Liver (tissue), 9 donors: ENCODE measurements around the gene DDX1. TPM values are rescaled to one million over a fixed set of nuclear protein-coding genes. Genes with fewer than 3 reads are reported as not detected.

Experiments used
- DNase-seq: peaks from one replicate; pipeline ENCODE4 v3.0.0-alpha.2; 2017; ENCODE audit warnings: low spot score
- H3K27ac ChIP-seq, 2 donors: one replicate each; pipeline ENCODE4 v1.7.0; 2013; ENCODE audit warnings: inconsistent platforms in 2 of 2, low read length in 2 of 2, control low read depth in 1 of 2, low read depth in 1 of 2, mild to moderate bottlenecking in 1 of 2
- H3K27me3 ChIP-seq, 4 donors: one replicate each; pipeline versions ENCODE4 v1.6.1 to v1.7.0; 2013; ENCODE audit warnings: low read length in 3 of 4, inconsistent platforms in 1 of 4, mild to moderate bottlenecking in 1 of 4, moderate library complexity in 1 of 4; ENCODE audit not compliant: control insufficient read depth in 4 of 4, insufficient read depth in 4 of 4
- H3K36me3 ChIP-seq, 4 donors: one replicate each; pipeline versions ENCODE4 v1.6.1 to v1.7.0; 2013; ENCODE audit warnings: low read length in 3 of 4, mild to moderate bottlenecking in 3 of 4, low read depth in 1 of 4, moderate library complexity in 1 of 4; ENCODE audit not compliant: control insufficient read depth in 4 of 4, insufficient read depth in 3 of 4
- H3K4me1 ChIP-seq, 4 donors: one replicate each; pipeline versions ENCODE4 v1.6.1 to v1.7.0; 2013; ENCODE audit warnings: low read length in 3 of 4, mild to moderate bottlenecking in 3 of 4, moderate library complexity in 1 of 4; ENCODE audit not compliant: control insufficient read depth in 4 of 4, insufficient read depth in 4 of 4
- H3K4me3 ChIP-seq, 3 donors: one replicate each; pipeline versions ENCODE4 v1.6.1 to v1.7.0; 2013; ENCODE audit warnings: low read length in 3 of 3, control low read depth in 1 of 3, low read depth in 1 of 3, mild to moderate bottlenecking in 1 of 3
- H3K9ac ChIP-seq, 2 donors: one replicate each; pipeline ENCODE4 v1.7.0; 2013; ENCODE audit warnings: low read length in 2 of 2, mild to moderate bottlenecking in 2 of 2, moderate library complexity in 2 of 2, control low read depth in 1 of 2, low read depth in 1 of 2
- H3K9me3 ChIP-seq, 4 donors: one replicate each; pipeline versions ENCODE4 v1.6.1 to v1.7.0; 2013; ENCODE audit warnings: low read length in 3 of 4; ENCODE audit not compliant: control insufficient read depth in 4 of 4
- EGR1 ChIP-seq, 2 donors: IDR thresholded peaks; 2 replicates each; pipeline ENCODE4 v1.6.1; 2016 to 2018; ENCODE audit warnings: antibody characterized with exemption in 2 of 2, low read depth in 2 of 2
- FOXA1 ChIP-seq: IDR thresholded peaks from 2 replicates; pipeline ENCODE4 v1.6.1; 2016; ENCODE audit warnings: antibody characterized with exemption
- FOXA2 ChIP-seq: IDR thresholded peaks from 2 replicates; pipeline ENCODE4 v1.6.1; 2016; ENCODE audit warnings: antibody characterized with exemption
- GABPA ChIP-seq, 2 donors: IDR thresholded peaks in 1 of 2; conservative IDR thresholded peaks in 1 of 2; 2 replicates each; pipeline ENCODE4 v1.6.1; 2016; ENCODE audit warnings: antibody characterized with exemption in 2 of 2, mild to moderate bottlenecking in 1 of 2, moderate library complexity in 1 of 2
- HNF4G ChIP-seq: IDR thresholded peaks from 2 replicates; pipeline ENCODE4 v1.6.1; 2016; ENCODE audit warnings: antibody characterized with exemption
- JUND ChIP-seq, 2 donors: IDR thresholded peaks; 2 replicates each; pipeline ENCODE4 v1.6.1; 2016; ENCODE audit warnings: antibody characterized with exemption in 2 of 2
- NR2F2 ChIP-seq: IDR thresholded peaks from 2 replicates; pipeline ENCODE4 v1.6.1; 2016; ENCODE audit warnings: antibody characterized with exemption
- RAD21 ChIP-seq, 2 donors: IDR thresholded peaks; 2 replicates each; pipeline ENCODE4 v1.6.1; 2016; ENCODE audit warnings: antibody characterized with exemption in 2 of 2, mild to moderate bottlenecking in 2 of 2
- SP1 ChIP-seq: IDR thresholded peaks from 2 replicates; pipeline ENCODE4 v1.6.1; 2018; ENCODE audit warnings: antibody characterized with exemption, mild to moderate bottlenecking
- TAF1 ChIP-seq: conservative IDR thresholded peaks from 2 replicates; pipeline ENCODE4 v1.6.1; 2016; ENCODE audit warnings: antibody characterized with exemption, mild to moderate bottlenecking
- YY1 ChIP-seq: IDR thresholded peaks from 2 replicates; pipeline ENCODE4 v1.6.1; 2016; ENCODE audit warnings: antibody characterized with exemption, mild to moderate bottlenecking
- ZBTB33 ChIP-seq: IDR thresholded peaks from 2 replicates; pipeline ENCODE4 v1.6.1; 2016; ENCODE audit warnings: antibody characterized with exemption
- WGBS: extraction: QIAGEN DNeasy Blood & Tissue Kit; methylation state at CpG from one replicate; pipeline ENCODE4 v1.1.7; 2013; 5-methylcytosine and 5-hydroxymethylcytosine counted together
- polyA plus RNA-seq, 2 donors: library from polyadenylated mRNA; stranded (reverse) in 1 of 2; unstranded in 1 of 2; fragments of 200-250 nt in 1 of 2; fragments of >200 nt in 1 of 2; fragmentation: Nextera tagmentation in 1 of 2; extraction: Ambion mirVana in 1 of 2; gene quantifications; one replicate each; pipeline versions ENCODE4 v1.2.1 to v1.2.3, GENCODE V29; 2013 to 2015
- total RNA-seq, 2 donors: library from RNA; depleted of rRNA; stranded (reverse); fragments of >200 nt; gene quantifications; one replicate each; pipeline ENCODE4 v1.2.3, GENCODE V29; 2014
- TF ChIP-seq, protein P1 (sequence below): IDR thresholded peaks from 2 replicates; pipeline ENCODE4 v1.6.1; 2016; ENCODE audit warnings: antibody characterized with exemption
- TF ChIP-seq, protein P2 (sequence below): fragments of 150-350 bp; IDR thresholded peaks from 2 replicates; pipeline ENCODE4 v1.5.1; 2017; ENCODE audit warnings: improper control_type of control experiment, low read depth, low read length; ENCODE audit not compliant: missing input control
- TF ChIP-seq, protein P3 (sequence below): IDR thresholded peaks from 2 replicates; pipeline ENCODE4 v1.6.1; 2016; ENCODE audit warnings: antibody characterized with exemption, mild to moderate bottlenecking
- donor health status: healthy.
- donor health status: healthy.
- donor health status: healthy.
- donor health status: healthy.
- donor health status: healthy.

Gene DDX1
- total and polyA plus RNA-seq, 4 donors, result 31.7 to 43.9 (median 38.8) TPM

DNA sequence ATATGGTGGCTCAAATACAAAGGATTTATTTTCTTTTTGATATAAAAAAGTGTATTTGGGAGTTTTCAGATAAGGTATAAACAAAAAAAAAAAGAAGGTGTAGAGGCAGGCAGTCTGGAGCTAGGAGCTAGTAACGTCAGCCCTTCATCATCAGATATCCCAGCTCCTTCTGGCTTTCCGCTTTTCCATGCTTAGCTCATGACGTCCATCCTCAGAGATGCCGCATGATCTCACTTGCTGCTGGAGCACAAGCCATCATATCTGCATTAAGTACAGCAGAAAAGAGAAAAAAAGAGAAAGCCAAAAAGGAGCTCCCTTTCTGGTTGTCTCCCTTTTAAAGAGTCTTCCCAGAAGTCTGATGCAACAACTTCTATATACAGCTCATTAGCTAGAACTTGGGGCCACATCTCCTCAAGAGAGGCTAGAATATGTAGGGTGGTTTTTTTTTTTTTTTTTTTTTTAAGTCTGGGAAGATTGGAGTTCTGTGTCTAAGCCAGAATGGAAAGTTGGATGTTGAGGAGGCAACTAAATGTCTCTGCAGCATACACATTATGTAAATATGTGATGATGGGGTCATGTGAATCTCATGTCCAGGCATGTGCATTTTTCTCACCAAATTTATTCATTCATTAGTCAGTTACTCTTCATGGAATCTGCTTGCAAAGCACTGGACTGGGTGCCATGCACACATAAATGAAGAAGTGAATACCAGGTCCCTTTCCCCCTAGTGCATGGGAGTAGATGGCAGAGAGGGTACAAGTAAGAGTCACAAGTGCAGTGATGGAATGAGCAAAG lies 52.3 kb downstream of the DDX1 start:
- TF ChIP-seq HNF4G (no peak), NR2F2 (no peak), TAF1 (no peak), SP1 (no peak)
- TF ChIP-seq, protein P1, sequence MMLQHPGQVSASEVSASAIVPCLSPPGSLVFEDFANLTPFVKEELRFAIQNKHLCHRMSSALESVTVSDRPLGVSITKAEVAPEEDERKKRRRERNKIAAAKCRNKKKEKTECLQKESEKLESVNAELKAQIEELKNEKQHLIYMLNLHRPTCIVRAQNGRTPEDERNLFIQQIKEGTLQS, result no peak
- H3K9ac ChIP-seq, result no peak overlapping the region
- H3K27me3 ChIP-seq, result no peaks in the 10 kb centered on the region
- no peaks in the 10 kb centered on the region for H3K9me3 ChIP-seq
- H3K4me3 ChIP-seq, result no peak overlapping the region
- WGBS, result 95% methylated on average over 4 of the region's 4 CpGs
- H3K36me3 ChIP-seq, result no peaks in the 10 kb centered on the region
- H3K27ac ChIP-seq, result no peak overlapping the region
- DNase-seq, result no peak
- peaks cover 0 to 3% (median 2%) of the 10 kb centered on the region in 4 donors for H3K4me1 ChIP-seq

- H3K9me3 ChIP-seq, result no peaks in the 10 kb centered on the region
- H3K27ac ChIP-seq, result no peak overlapping the region
- no peaks in the 10 kb centered on the region for H3K36me3 ChIP-seq
- peaks cover 0 to 3% (median 2%) of the 10 kb centered on the region in 4 donors for H3K4me1 ChIP-seq
- H3K9ac ChIP-seq, result no peak overlapping the region
- no peaks in the 10 kb centered on the region for H3K27me3 ChIP-seq
- no peak for TF ChIP-seq EGR1 (IDR thresholded peaks at IDR 0.05; ENCODE audit: low read depth in 2 of 2)
- TF ChIP-seq NR2F2, result no peak
- no peak for TF ChIP-seq FOXA1
- TF ChIP-seq YY1, result no peak
- TF ChIP-seq, protein P2, sequence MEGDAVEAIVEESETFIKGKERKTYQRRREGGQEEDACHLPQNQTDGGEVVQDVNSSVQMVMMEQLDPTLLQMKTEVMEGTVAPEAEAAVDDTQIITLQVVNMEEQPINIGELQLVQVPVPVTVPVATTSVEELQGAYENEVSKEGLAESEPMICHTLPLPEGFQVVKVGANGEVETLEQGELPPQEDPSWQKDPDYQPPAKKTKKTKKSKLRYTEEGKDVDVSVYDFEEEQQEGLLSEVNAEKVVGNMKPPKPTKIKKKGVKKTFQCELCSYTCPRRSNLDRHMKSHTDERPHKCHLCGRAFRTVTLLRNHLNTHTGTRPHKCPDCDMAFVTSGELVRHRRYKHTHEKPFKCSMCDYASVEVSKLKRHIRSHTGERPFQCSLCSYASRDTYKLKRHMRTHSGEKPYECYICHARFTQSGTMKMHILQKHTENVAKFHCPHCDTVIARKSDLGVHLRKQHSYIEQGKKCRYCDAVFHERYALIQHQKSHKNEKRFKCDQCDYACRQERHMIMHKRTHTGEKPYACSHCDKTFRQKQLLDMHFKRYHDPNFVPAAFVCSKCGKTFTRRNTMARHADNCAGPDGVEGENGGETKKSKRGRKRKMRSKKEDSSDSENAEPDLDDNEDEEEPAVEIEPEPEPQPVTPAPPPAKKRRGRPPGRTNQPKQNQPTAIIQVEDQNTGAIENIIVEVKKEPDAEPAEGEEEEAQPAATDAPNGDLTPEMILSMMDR, result no peak
- no peak for TF ChIP-seq FOXA2
- no peak for TF ChIP-seq GABPA (IDR thresholded peaks at IDR 0.05 in 1 of 2, conservative IDR thresholded peaks at IDR 0.05 in 1 of 2)
- no peak for TF ChIP-seq RAD21 (IDR thresholded peaks at IDR 0.05)
- no peak for TF ChIP-seq ZBTB33
- H3K4me3 ChIP-seq, result no peak overlapping the region
- WGBS, result 96% methylated on average over 2 of the region's 2 CpGs
- no peak for DNase-seq
Observed at GRCh38 chr2:15645300-15645699, 53.6 kb downstream of the DDX1 start.

- Histone ChIP-seq H3K36me3 (no peaks in the 10 kb centered on the region), H3K27ac (no peak overlapping the region), H3K4me3 (no peak overlapping the region), H3K9me3 (no peaks in the 10 kb centered on the region), H3K4me1 (peaks cover 0 to 3% (median 2%) of the 10 kb centered on the region in 4 donors), H3K27me3 (no peaks in the 10 kb centered on the region), H3K9ac (no peak overlapping the region)
- 89% methylated on average over 9 of the region's 9 CpGs for WGBS
- DNase-seq, result no peak
- TF ChIP-seq, protein P3, sequence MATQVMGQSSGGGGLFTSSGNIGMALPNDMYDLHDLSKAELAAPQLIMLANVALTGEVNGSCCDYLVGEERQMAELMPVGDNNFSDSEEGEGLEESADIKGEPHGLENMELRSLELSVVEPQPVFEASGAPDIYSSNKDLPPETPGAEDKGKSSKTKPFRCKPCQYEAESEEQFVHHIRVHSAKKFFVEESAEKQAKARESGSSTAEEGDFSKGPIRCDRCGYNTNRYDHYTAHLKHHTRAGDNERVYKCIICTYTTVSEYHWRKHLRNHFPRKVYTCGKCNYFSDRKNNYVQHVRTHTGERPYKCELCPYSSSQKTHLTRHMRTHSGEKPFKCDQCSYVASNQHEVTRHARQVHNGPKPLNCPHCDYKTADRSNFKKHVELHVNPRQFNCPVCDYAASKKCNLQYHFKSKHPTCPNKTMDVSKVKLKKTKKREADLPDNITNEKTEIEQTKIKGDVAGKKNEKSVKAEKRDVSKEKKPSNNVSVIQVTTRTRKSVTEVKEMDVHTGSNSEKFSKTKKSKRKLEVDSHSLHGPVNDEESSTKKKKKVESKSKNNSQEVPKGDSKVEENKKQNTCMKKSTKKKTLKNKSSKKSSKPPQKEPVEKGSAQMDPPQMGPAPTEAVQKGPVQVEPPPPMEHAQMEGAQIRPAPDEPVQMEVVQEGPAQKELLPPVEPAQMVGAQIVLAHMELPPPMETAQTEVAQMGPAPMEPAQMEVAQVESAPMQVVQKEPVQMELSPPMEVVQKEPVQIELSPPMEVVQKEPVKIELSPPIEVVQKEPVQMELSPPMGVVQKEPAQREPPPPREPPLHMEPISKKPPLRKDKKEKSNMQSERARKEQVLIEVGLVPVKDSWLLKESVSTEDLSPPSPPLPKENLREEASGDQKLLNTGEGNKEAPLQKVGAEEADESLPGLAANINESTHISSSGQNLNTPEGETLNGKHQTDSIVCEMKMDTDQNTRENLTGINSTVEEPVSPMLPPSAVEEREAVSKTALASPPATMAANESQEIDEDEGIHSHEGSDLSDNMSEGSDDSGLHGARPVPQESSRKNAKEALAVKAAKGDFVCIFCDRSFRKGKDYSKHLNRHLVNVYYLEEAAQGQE, result no peak
- no peak for TF ChIP-seq EGR1 (IDR thresholded peaks at IDR 0.05; ENCODE audit: low read depth in 2 of 2)
- TF ChIP-seq, protein P2, result no peak
- TF ChIP-seq JUND (IDR thresholded peaks at IDR 0.05), result no peak
Observed at GRCh38 chr2:15645720-15646385, 54.2 kb downstream of the DDX1 start.
